ENCODE data around the gene RFLNA.
"Not testable (repeated sequence)": the region's sequence is repeated elsewhere in the genome, so short reads cannot be mapped to it uniquely, and the experiment has no call there.

RFLNA gene

GRCh38 chr12:124318278-124319020 lies 23.6 kb downstream of the RFLNA start:
- no peak overlapping the region for H3K4me3 ChIP-seq (ENCODE audit: low read depth, low read length)
- TF ChIP-seq CTCF (IDR thresholded peaks at IDR 0.05; ENCODE audit: low read depth, low read length, missing control alignments) = no peak
- DNase-seq (ENCODE audit: low read depth) = no peak

- DNase-seq (ENCODE audit: low read depth) = no peak
- no peak overlapping the region for H3K4me3 ChIP-seq (ENCODE audit: low read depth, low read length)
- no peak for TF ChIP-seq CTCF (IDR thresholded peaks at IDR 0.05; ENCODE audit: low read depth, low read length, missing control alignments)
These were observed 24.6 kb downstream of the RFLNA start for GRCh38 chr12:124319368-124320050.

- DNase-seq (ENCODE audit: low read depth) = no peak
- no peak overlapping the region for H3K4me3 ChIP-seq (ENCODE audit: low read depth, low read length)
- TF ChIP-seq CTCF (IDR thresholded peaks at IDR 0.05; ENCODE audit: low read depth, low read length, missing control alignments) = peak; percentile 94
These were observed 26.2 kb downstream of the RFLNA start for GRCh38 chr12:124321040-124321481.

GRCh38 chr12:124321556-124322270 lies 26.8 kb downstream of the RFLNA start:
- no peak for DNase-seq (ENCODE audit: low read depth)
- H3K4me3 ChIP-seq (ENCODE audit: low read depth, low read length) = no peak overlapping the region
- no peak for TF ChIP-seq CTCF (IDR thresholded peaks at IDR 0.05; ENCODE audit: low read depth, low read length, missing control alignments)

GRCh38 chr12:124322271-124322998 lies 27.5 kb downstream of the RFLNA start:
- TF ChIP-seq CTCF (IDR thresholded peaks at IDR 0.05; ENCODE audit: low read depth, low read length, missing control alignments) = no peak
- DNase-seq (ENCODE audit: low read depth) = no peak
- no peak overlapping the region for H3K4me3 ChIP-seq (ENCODE audit: low read depth, low read length)

- H3K4me3 ChIP-seq (ENCODE audit: low read depth, low read length); DNase-seq (ENCODE audit: low read depth): not testable (repeated sequence)
These were observed 28.1 kb downstream of the RFLNA start for GRCh38 chr12:124322999-124323328.

Measured in GM12864 (cell line).